NCI-H345 (cell line): ENCODE measurements around the gene GTF2F2.

ENCODE experiments used
- DNase-seq: peaks from one replicate; lab custom pipeline; 2025; lab: John Stamatoyannopoulos, UW

GTF2F2 gene

GRCh38 chr13:45122941-45123340 lies 2.6 kb downstream of the GTF2F2 start:
- DNase-seq, result no peak

- DNase-seq, result no peak
Measured at GRCh38 chr13:45132369-45133064, 12.2 kb downstream of the GTF2F2 start.

DNA sequence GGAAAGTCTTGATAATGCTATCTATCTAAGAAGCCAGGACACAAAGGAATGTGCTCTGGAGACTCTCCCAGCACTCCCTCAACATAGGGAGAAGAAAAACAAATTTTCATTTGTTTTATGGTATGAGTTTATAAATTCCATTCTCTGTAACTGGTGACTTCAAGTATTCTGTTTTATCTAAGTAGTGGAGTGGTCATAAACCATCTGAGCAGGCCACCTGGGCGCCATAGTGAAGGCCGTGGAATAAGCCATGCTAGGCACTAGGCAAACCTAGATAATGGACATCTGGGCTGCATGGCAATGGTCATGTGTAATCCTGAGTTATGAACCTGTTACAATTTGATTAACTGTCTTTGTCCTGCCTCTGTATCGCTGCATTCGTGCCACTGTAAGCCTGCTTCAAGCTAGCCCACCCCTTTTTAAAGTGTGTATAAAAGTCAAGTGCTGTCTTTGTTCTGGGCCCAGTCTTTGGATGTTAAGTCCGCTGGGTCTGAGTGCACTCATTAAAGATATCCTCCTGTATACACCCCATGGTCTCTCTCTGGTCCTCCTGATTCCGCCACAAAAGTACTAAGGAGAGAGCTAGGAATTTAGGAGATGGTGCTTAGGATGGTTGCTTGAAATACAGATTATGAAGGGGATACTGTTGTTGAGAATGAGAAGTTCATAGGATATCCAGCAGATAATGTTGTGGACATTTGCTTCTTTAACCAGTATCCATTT lies 13.2 kb downstream of the GTF2F2 start:
- no peak for DNase-seq

- no peak for DNase-seq
Measured at GRCh38 chr13:45136741-45137504, 16.6 kb downstream of the GTF2F2 start.

GRCh38 chr13:45137526-45137925 lies 17.2 kb downstream of the GTF2F2 start:
- no peak for DNase-seq

DNA sequence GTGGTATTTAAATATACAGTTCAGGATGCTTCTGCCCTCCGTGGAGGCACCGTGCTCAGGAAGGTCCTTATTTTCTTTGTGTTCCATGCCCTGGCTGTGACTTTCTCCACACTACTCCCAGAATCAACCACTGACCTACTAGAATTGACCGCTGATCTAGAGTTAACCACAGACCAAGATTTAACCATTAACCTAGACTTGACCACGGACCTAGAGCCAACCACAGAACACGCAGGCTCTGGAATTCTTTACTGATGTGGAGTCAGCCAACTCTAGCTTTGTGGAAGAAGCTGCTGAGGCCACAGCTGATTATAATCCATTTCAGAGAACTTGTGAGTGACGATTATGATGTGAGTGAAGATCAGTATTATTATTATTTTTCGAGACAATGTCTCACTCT lies 18.0 kb downstream of the GTF2F2 start:
- no peak for DNase-seq

DNA sequence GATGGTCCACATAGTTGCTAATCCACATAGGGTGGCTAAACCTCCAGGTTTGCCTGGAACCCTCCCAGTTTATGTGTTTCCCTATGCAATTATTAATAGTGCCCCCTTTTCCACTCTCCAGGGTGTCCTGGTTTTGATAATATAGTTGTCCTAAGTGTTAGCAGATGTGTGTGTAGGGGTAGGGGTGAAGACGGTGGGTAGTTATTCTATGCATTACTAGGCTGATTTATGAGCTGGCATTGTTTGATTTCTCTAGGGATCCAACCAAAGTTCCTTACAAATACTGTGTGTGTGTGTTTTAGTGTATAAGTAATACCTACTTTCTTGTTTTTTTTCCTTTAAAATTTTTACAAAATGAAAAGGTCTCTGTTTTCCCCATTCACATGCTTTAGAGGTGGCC lies 21.1 kb downstream of the GTF2F2 start:
- no peak for DNase-seq

- DNase-seq, result no peak
Measured at GRCh38 chr13:45142440-45143345, 22.4 kb downstream of the GTF2F2 start.

DNA sequence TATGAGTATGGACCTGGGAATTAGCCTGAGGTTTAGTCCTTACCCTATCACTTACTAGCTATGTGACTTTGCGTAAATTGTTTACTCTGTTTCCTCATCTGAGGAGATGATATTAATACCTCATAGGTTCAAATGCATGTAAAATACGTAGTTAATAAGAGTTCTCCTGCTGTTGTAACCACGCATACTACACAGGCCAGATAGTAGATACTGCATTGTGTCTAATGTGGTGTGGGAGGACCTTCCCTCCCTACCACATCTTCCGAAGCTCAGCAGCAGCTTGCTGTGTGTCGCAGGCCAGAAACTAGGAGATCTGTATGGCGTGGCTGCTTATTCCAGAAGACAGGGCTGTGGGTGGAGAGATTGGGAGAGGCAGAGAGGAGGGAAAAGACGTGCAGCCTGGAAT lies 23.0 kb downstream of the GTF2F2 start:
- DNase-seq, result no peak

- no peak for DNase-seq
Measured at GRCh38 chr13:45149964-45150363, 29.7 kb downstream of the GTF2F2 start.

GRCh38 chr13:45156565-45157361 lies 36.5 kb downstream of the GTF2F2 start:
- no peak for DNase-seq

DNA sequence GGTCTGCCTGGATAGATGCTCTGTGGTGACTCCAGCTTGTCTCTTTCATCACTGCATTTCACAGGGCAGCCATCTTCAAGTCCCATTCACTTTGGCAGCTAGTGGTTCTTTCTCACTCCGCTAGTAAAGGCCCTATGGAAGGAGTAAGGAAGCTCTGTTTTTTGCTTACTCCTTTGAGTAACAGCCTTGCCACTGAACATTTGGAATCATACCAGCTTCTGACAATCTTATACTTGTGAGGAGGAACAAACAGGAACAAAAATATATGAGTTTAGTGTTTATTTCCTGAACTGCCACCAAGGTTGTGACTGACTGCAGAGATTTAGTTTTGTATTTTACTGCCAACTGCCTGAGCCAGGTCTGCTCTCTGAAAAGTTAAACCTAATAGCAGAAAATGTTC lies 41.9 kb downstream of the GTF2F2 start:
- no peak for DNase-seq

GRCh38 chr13:45162821-45163220 lies 42.5 kb downstream of the GTF2F2 start:
- no peak for DNase-seq

GRCh38 chr13:45166858-45167257 lies 46.5 kb downstream of the GTF2F2 start:
- no peak for DNase-seq

GRCh38 chr13:45167611-45168554 lies 47.6 kb downstream of the GTF2F2 start:
- no peak for DNase-seq

- DNase-seq, result no peak
Measured at GRCh38 chr13:45168555-45168930, 48.2 kb downstream of the GTF2F2 start.

DNA sequence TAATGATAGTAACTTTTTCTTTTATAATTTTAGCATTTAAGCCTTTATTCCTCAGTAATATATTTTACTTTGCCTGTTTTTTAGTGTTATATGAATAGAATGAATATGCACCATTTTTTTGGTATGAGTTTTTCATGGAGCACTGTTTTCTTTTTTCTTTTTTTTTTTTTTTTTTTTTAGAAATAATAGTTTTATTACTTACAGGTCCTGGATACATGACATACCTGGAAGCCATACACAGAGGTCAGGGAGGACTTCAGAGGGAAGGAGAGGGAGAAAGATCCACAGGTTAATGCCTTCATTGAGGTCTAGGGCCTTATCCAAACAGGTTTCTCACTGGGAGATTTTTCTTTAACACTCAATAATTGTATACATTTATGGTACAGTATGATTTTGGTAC lies 54.2 kb downstream of the GTF2F2 start:
- no peak for DNase-seq

DNA sequence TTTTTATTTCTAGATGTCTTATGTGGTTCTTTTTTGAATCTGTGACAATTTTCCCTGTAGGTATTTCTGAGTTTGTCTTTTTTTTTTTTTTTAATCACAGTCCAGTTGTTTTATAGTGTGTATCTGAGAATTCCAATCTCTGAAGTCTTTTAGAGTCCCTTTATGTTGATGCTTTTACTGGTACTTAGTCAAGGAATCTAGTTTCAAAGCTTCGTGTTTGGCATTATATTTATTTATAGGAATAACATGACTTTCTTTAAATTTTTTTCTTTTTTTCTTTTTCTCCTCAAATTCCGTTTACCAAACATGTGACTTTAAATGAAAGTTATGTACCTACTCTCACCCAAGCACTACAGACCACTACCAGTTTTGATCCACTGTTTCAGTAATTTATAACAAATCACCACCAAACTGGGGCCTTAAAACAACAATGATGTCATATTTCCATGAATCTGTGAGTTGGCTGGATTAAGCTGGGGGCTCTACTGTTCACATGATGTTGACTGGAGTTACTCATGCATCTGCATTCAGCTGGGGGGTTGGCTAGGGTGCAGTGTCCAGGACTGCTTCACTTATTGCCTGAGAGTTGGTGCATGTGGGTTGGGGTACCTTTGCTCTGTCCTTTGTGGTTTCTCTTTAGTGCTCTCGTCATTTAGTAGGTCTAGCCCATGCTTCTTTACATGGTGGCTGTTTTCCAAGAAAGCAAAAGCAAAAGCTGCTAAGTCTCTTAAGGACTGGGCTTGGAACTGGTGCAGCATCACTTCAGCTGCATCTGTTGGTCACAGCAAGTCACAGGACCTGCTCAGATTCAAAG lies 58.2 kb downstream of the GTF2F2 start:
- DNase-seq, result no peak

DNA sequence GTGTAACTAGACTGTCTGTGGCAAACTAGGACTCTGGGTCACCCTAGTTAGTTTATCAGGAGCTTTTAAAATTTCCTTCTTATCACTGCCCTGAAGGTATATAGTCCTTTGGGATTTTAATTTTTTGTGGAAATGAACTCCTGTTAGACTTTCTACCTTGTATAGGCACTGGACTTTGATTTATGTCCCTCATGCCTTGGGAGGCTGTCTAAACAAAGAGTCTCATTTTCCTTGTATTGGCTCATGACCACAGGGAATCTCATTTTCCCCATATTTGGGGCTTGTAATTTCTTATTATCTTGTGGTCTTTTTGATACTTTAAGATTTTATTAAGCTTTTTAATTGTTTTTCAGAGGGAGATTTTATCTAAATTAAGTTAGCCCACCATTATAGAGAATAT lies 59.1 kb downstream of the GTF2F2 start:
- DNase-seq, result no peak
